Right lobe of liver (tissue), 6 donors: Measurements from ENCODE around the gene LRBA. TPM values are rescaled to one million over a fixed set of nuclear protein-coding genes. Genes with fewer than 3 reads are reported as not detected.
"Not testable (repeated sequence)": the region's sequence is repeated elsewhere in the genome, so short reads cannot be mapped to it uniquely, and the experiment has no call there.

Experiments used
- ATAC-seq, 4 donors: fragments of 200-7000 bp; cut with Tn5 transposase; one replicate each; pipeline ENCODE4 v1.9.1; 2020; ENCODE audit warnings: mild to moderate bottlenecking in 4 of 4, moderate library complexity in 4 of 4
- DNase-seq, 3 donors: peaks; one replicate each; pipeline ENCODE4 v3.0.0-alpha.2; 2020
- H3K27ac ChIP-seq, 3 donors: fragments of 200-600 bp; one replicate each; pipeline ENCODE4 v1.8.0; 2022
- H3K27me3 ChIP-seq, 2 donors: fragments of 200-600 bp; one replicate each; pipeline ENCODE4 v1.8.0; 2022
- H3K36me3 ChIP-seq, 4 donors: fragments of 200-600 bp; sonication (generic) in 1 of 4; one replicate each; pipeline versions ENCODE4 v1.5.1 to v1.8.0; 2017 to 2022; ENCODE audit warnings: control low read depth in 1 of 4
- H3K4me1 ChIP-seq, 4 donors: fragments of 200-600 bp; sonication (generic) in 1 of 4; one replicate each; pipeline versions ENCODE4 v1.5.1 to v1.8.0; 2017 to 2022; ENCODE audit warnings: control low read depth in 1 of 4
- H3K4me3 ChIP-seq, 3 donors: fragments of 200-600 bp; one replicate each; pipeline ENCODE4 v1.8.0; 2022
- H3K9me3 ChIP-seq, 4 donors: fragments of 200-600 bp; sonication (generic) in 1 of 4; one replicate each; pipeline versions ENCODE4 v1.5.1 to v1.8.0; 2017 to 2022; ENCODE audit warnings: control low read depth in 1 of 4
- POLR2A ChIP-seq: fragments of 450-650 bp; IDR thresholded peaks from one replicate; pipeline ENCODE4 v1.6.1; 2017; ENCODE audit warnings: antibody characterized with exemption, mild to moderate bottlenecking
- WGBS: methylation state at CpG from one replicate; pipeline ENCODE4 v1.1.6; 2018; ENCODE audit warnings: low coverage, low lambda C conversion rate; ENCODE audit not compliant: insufficient coverage; ENCODE audit errors: missing lambda C conversion rate; 5-methylcytosine and 5-hydroxymethylcytosine counted together
- intact Hi-C, 2 donors: fragments of 100-400 bp; cut with DNase I; formaldehyde crosslinking; loops; one replicate each; pipeline versions ENCODE4 v1.11.2 to v1.14.1; 2022
- total RNA-seq, 6 experiments: library from RNA; depleted of rRNA in 2 of 6; stranded (reverse); fragments of >200 nt in 2 of 6; fragmentation: NEBNext Ultra II Directional in 3 of 6; extraction: Animal tissue kit (Norgen Biotek cat#: 25700) in 3 of 6; gene quantifications; one replicate each; pipeline versions ENCODE4 v1.1.0 to v1.2.4, GENCODE V29; 2016 to 2023
- TF ChIP-seq, protein P1 (sequence below), 4 donors: fragments of 200-600 bp in 3 of 4; fragments of 450-650 bp in 1 of 4; IDR thresholded peaks; one replicate each; pipeline versions ENCODE4 v1.5.1 to v1.8.0; 2016 to 2022; ENCODE audit warnings: antibody characterized with exemption in 4 of 4, mild to moderate bottlenecking in 2 of 4
- donor health status: DM: no; HTN: yes; CAD: no.
- donor health status: DM: no; HTN: no; CAD: no.
- donor health status: DM: no; HTN: no; CAD: no.
- donor health status: DM: no; HTN: yes; CAD: no.
- donor health status: DM: no; HTN: yes; CAD: no.

The LRBA gene
- total RNA-seq, 6 experiments from 2014 or later = 18.9 to 48.1 (median 24.5) TPM

DNA sequence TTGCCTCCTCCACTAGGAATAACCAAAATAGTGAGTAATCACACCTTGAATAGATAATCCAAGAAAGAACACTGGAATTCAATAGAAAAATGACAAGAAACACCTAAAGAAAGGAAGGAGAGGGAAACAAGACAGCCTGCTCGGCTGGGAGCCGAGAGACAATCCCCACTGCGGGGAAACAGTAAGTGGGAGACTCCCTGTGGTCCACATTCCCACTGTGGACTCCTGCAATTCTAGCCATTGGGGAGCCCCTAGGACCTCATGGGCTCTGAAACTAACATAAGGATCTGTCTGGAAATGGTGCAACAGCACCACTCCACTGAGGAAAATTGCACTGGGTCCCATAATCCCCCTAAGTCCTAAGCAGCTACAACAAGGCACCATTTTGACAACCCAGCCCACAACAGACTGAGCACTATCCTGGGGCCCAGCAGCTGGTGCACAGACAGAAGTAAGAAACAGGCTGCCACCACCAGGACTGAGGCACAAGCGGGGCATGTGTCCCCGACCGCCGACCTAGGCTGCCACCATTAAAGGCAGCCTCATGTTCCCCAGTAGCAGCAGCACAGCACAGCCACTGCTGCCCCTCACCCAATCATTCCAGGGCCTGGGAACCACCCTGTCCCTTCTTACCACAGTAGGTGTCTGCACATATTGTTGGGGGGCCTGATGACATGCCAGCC, 14.2 kb downstream of the LRBA start:
- no peaks in the 10 kb centered on the region for H3K36me3 ChIP-seq

GRCh38 chr4:150999086-150999485, 16.0 kb downstream of the LRBA start:
- DNase-seq = no peak
- H3K4me3 ChIP-seq = no peak overlapping the region
- intact Hi-C loops = no loop called here
- H3K4me1 ChIP-seq = no peaks in the 10 kb centered on the region
- H3K36me3 ChIP-seq = no peaks in the 10 kb centered on the region
- ATAC-seq = no peak
- no peaks in the 10 kb centered on the region for H3K9me3 ChIP-seq
- 87% methylated on average over 1 of the region's 1 CpG for WGBS
- H3K27me3 ChIP-seq = no peaks in the 10 kb centered on the region
- no peak for TF ChIP-seq POLR2A
- H3K27ac ChIP-seq = no peak overlapping the region

More for the DNA sequence above, 14.2 kb downstream of the LRBA start:
- Histone ChIP-seq H3K4me1 (no peaks in the 10 kb centered on the region), H3K9me3 (no peaks in the 10 kb centered on the region), H3K4me3 (no peak overlapping the region), H3K27ac (no peak overlapping the region), H3K27me3 (no peaks in the 10 kb centered on the region)
- TF ChIP-seq, protein P1, sequence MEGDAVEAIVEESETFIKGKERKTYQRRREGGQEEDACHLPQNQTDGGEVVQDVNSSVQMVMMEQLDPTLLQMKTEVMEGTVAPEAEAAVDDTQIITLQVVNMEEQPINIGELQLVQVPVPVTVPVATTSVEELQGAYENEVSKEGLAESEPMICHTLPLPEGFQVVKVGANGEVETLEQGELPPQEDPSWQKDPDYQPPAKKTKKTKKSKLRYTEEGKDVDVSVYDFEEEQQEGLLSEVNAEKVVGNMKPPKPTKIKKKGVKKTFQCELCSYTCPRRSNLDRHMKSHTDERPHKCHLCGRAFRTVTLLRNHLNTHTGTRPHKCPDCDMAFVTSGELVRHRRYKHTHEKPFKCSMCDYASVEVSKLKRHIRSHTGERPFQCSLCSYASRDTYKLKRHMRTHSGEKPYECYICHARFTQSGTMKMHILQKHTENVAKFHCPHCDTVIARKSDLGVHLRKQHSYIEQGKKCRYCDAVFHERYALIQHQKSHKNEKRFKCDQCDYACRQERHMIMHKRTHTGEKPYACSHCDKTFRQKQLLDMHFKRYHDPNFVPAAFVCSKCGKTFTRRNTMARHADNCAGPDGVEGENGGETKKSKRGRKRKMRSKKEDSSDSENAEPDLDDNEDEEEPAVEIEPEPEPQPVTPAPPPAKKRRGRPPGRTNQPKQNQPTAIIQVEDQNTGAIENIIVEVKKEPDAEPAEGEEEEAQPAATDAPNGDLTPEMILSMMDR (IDR thresholded peaks at IDR 0.05) = no peak
- TF ChIP-seq POLR2A = no peak
- DNase-seq (no peak), ATAC-seq (peak in 1 of 4 donors; percentile 12)
- WGBS = 95% methylated on average over 3 of the region's 7 CpGs
- intact Hi-C loops = no loop called here

GRCh38 chr4:150997141-150997540, 17.9 kb downstream of the LRBA start:
- intact Hi-C loops = no loop called here
- no peak overlapping the region for H3K4me3 ChIP-seq
- H3K36me3 ChIP-seq = no peaks in the 10 kb centered on the region
- H3K27ac ChIP-seq = no peak overlapping the region
- no peaks in the 10 kb centered on the region for H3K27me3 ChIP-seq
- ATAC-seq (no peak), DNase-seq (no peak)
- no peaks in the 10 kb centered on the region for H3K4me1 ChIP-seq
- H3K9me3 ChIP-seq = no peaks in the 10 kb centered on the region
- TF ChIP-seq, protein P1 (IDR thresholded peaks at IDR 0.05) = no peak
- no peak for TF ChIP-seq POLR2A

DNA sequence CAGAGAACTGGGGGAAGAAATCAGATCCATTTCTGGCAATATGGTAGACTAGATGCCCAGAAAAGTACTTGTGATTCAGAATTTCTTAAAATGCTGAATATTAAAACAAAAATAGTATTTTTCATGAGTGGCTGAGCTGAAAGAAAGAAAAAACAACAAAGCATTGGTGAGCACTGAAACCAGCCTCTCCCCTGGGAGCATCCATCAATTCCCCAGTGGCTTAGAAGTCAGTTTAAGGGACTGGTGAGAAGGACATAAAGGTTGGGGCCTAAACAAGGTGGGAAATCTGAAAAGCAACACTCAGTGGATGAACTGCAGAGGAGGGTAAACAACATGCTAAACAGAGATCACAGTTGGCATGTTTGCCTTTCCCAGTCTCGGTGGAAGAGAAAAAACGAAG, 20.4 kb downstream of the LRBA start:
- intact Hi-C loops = no loop called here
- ATAC-seq = no peak
- Histone ChIP-seq H3K27ac (no peak overlapping the region), H3K36me3 (no peaks in the 10 kb centered on the region), H3K4me3 (no peak overlapping the region), H3K9me3 (no peaks in the 10 kb centered on the region), H3K27me3 (no peaks in the 10 kb centered on the region), H3K4me1 (no peaks in the 10 kb centered on the region)
- TF ChIP-seq, protein P1 (IDR thresholded peaks at IDR 0.05) = no peak
- no peak for TF ChIP-seq POLR2A
- 55% methylated on average over 2 of the region's 2 CpGs for WGBS
- DNase-seq = no peak

DNA sequence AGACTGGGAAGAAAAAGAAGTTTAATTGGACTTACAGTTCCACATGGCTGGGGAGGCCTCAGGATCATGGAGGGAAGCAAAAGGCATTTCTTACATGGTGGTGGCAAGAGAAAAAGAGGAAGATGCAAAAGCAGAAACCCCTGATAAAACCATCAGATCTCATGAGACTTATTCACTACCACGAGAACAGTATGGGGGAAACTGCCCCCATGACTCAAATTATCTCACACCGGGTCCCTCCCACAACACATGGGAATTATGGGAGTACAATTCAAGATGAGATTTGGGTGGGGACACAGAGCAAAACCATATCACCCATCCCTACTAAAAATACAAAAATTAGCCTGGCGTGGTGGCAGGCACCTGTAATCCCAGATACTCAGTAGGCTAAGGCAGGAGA, 21.5 kb downstream of the LRBA start:
- H3K27me3 ChIP-seq, ATAC-seq, intact Hi-C loops, H3K27ac ChIP-seq, H3K4me1 ChIP-seq, H3K36me3 ChIP-seq, H3K9me3 ChIP-seq, DNase-seq, H3K4me3 ChIP-seq: not testable (repeated sequence)
- WGBS = 80% methylated on average over 3 of the region's 3 CpGs
